ENCODE measurements around the gene MYOG.

Gene MYOG

GRCh38 chr1:203085528-203086406 lies at the start of gene MYOG:
MYOG (minus strand) TSS chr1:203086012; CDS start chr1:203085961, 51 bp downstream.
- DNase-seq, result no peak

GRCh38 chr1:203133970-203134725 lies 48.3 kb upstream of the MYOG start:
- no peak for DNase-seq

GRCh38 chr1:203131548-203132200 lies 45.9 kb upstream of the MYOG start:
- no peak for DNase-seq

- DNase-seq, result no peak
Observed at GRCh38 chr1:203130358-203130985, 44.7 kb upstream of the MYOG start.

GRCh38 chr1:203129501-203130231 lies 43.9 kb upstream of the MYOG start:
- no peak for DNase-seq

- DNase-seq, result no peak
Observed at GRCh38 chr1:203128716-203129500, 43.1 kb upstream of the MYOG start.

- DNase-seq, result no peak
Observed at GRCh38 chr1:203128431-203128715, 42.6 kb upstream of the MYOG start.

- DNase-seq, result no peak
Observed at GRCh38 chr1:203127666-203128430, 42.0 kb upstream of the MYOG start, which contains the start of gene ADORA1. ADORA1 (plus strand) TSS chr1:203127726; CDS start chr1:203128842, 1,116 bp downstream.

GRCh38 chr1:203126866-203127665 lies 41.3 kb upstream of the MYOG start:
- no peak for DNase-seq

- DNase-seq, result no peak
Observed at GRCh38 chr1:203126151-203126865, 40.5 kb upstream of the MYOG start.

- DNase-seq, result no peak
Observed at GRCh38 chr1:203124546-203125317, 38.9 kb upstream of the MYOG start.

- no peak for DNase-seq
Observed at GRCh38 chr1:203124011-203124410, 38.2 kb upstream of the MYOG start.

- no peak for DNase-seq
Observed at GRCh38 chr1:203122159-203122558, 36.3 kb upstream of the MYOG start.

- DNase-seq, result no peak
Observed at GRCh38 chr1:203121186-203122015, 35.6 kb upstream of the MYOG start.

- DNase-seq, result no peak
Observed at GRCh38 chr1:203120325-203121153, 34.7 kb upstream of the MYOG start.

All from stimulated activated CD4-positive, alpha-beta T cell treated with anti-CD3 and anti-CD28 coated beads, Interleukin-4, amount 100 ng/mL, for 24 hours (primary cell).